WTC11 (cell line): ENCODE measurements around the gene PHLDA2. TPM values are rescaled to one million over a fixed set of nuclear protein-coding genes. Genes with fewer than 3 reads are reported as not detected.

Source experiments
- ATAC-seq: fragments of 200-7000 bp; cut with Tn5 transposase; 2 replicates; pipeline ENCODE4 v1.10.0; 2021; ENCODE audit warnings: mild to moderate bottlenecking, moderate library complexity
- CTCF ChIA-PET: fragments of 300-600 bp; sonication (Branson Sonifier 250); formaldehyde crosslinking; loops from one replicate; lab custom pipeline; 2021; ENCODE audit warnings: antibody characterized with exemption; lab: Charles Lee
- POLR2A ChIA-PET: fragments of 350-600 bp; sonication (Branson Sonifier 250); formaldehyde crosslinking; loops from one replicate; lab custom pipeline; 2021; ENCODE audit warnings: antibody characterized with exemption; lab: Charles Lee
- DNase-seq: peaks from one replicate; pipeline ENCODE4 v3.0.0; 2021; ENCODE audit warnings: low spot score
- H3K27ac Mint-ChIP-seq: 2 replicates; pipeline ENCODE4 v1.8.0; 2021; ENCODE audit warnings: mixed read lengths
- H3K27me3 Mint-ChIP-seq: 2 replicates; pipeline ENCODE4 v1.8.0; 2021; ENCODE audit warnings: low read depth, mild to moderate bottlenecking, moderate library complexity, mixed read lengths
- H3K36me3 Mint-ChIP-seq: 2 replicates; pipeline ENCODE4 v1.8.0; 2021; ENCODE audit warnings: mixed read lengths
- H3K4me1 Mint-ChIP-seq: 2 replicates; pipeline ENCODE4 v1.8.0; 2022; ENCODE audit warnings: mixed read lengths
- H3K4me3 Mint-ChIP-seq: 2 replicates; pipeline ENCODE4 v1.8.0; 2021; ENCODE audit warnings: mild to moderate bottlenecking, moderate library complexity, mixed read lengths
- H3K9me3 Mint-ChIP-seq: 2 replicates; pipeline ENCODE4 v1.8.0; 2021; ENCODE audit warnings: mixed read lengths
- ARID4B ChIP-seq: sonication (generic); formaldehyde crosslinking; IDR thresholded peaks from 2 replicates; pipeline ENCODE4 v1.8.0; 2023; ENCODE audit warnings: missing genetic modification reagents, mild to moderate bottlenecking, borderline replicate concordance
- ATF6 ChIP-seq: sonication (generic); formaldehyde crosslinking; IDR thresholded peaks from 2 replicates; pipeline ENCODE4 v1.8.1; 2023; ENCODE audit warnings: mild to moderate bottlenecking, missing genetic modification reagents
- FOXK1 ChIP-seq: sonication (generic); formaldehyde crosslinking; IDR thresholded peaks from 2 replicates; pipeline ENCODE4 v1.8.0; 2022; ENCODE audit warnings: mild to moderate bottlenecking, moderate library complexity, missing genetic modification reagents
- FOXP1 ChIP-seq: sonication (generic); formaldehyde crosslinking; IDR thresholded peaks from 2 replicates; pipeline ENCODE4 v1.8.0; 2022; ENCODE audit warnings: missing genetic modification reagents, mild to moderate bottlenecking, moderate library complexity, borderline replicate concordance
- GTF2I ChIP-seq: fragments of 250-450 bp; sonication (Bioruptor Pico); conservative IDR thresholded peaks from 2 replicates; pipeline ENCODE4 v1.4.0; 2021; ENCODE audit warnings: mild to moderate bottlenecking
- HMGXB4 ChIP-seq: sonication (generic); formaldehyde crosslinking; IDR thresholded peaks from 2 replicates; pipeline ENCODE4 v1.8.1; 2023; ENCODE audit warnings: mild to moderate bottlenecking, moderate library complexity, missing genetic modification reagents
- NFYB ChIP-seq: sonication (generic); formaldehyde crosslinking; conservative IDR thresholded peaks from 2 replicates; pipeline ENCODE4 v1.8.0; 2022; ENCODE audit warnings: low read depth, missing genetic modification reagents
- SMAD4 ChIP-seq: sonication (generic); formaldehyde crosslinking; IDR thresholded peaks from 2 replicates; pipeline ENCODE4 v1.8.0; 2022; ENCODE audit warnings: mild to moderate bottlenecking, missing genetic modification reagents
- SOX15 ChIP-seq: fragments of 250-450 bp; sonication (Bioruptor Pico); IDR thresholded peaks from 2 replicates; pipeline ENCODE4 v1.9.0; 2021; ENCODE audit warnings: mild to moderate bottlenecking
- SP1 ChIP-seq: sonication (generic); formaldehyde crosslinking; conservative IDR thresholded peaks from 2 replicates; pipeline ENCODE4 v1.8.1; 2022; ENCODE audit warnings: missing genetic modification reagents
- ZNF121 ChIP-seq: sonication (generic); formaldehyde crosslinking; IDR thresholded peaks from 2 replicates; pipeline ENCODE4 v1.8.0; 2023; ENCODE audit warnings: missing genetic modification reagents
- ZNF423 ChIP-seq: fragments of 250-450 bp; sonication (Bioruptor Pico); IDR thresholded peaks from 2 replicates; pipeline ENCODE4 v2.1.2; 2022; ENCODE audit warnings: mild to moderate bottlenecking, moderate library complexity
- total RNA-seq: library from RNA; stranded (reverse); gene quantifications from 3 replicates; pipeline ENCODE4 v1.2.3, GENCODE V29; 2021

PHLDA2 gene
- total RNA-seq, 1 experiment from 2014 or later: 9.6 TPM

GRCh38 chr11:2929950-2930703 is 907 bp upstream of the PHLDA2 start:
- TF ChIP-seq FOXP1 (CRISPR knock-in tag) (peak; percentile 59; the same call in 1 of the 2 replicates), SP1 (0 out of 2 replicates have a peak, but pooled peaks have one; percentile 28), HMGXB4 (0 out of 2 replicates have a peak, but pooled peaks have one; percentile 12), FOXK1 (CRISPR knock-in tag) (0 out of 2 replicates have a peak, but pooled peaks have one; percentile 20), NFYB (no peak), GTF2I (CRISPR knock-in tag) (peak; percentile 98), ARID4B (no peak), ZNF423 (peak; percentile 14; the same call in 1 of the 2 replicates), SOX15 (CRISPR knock-in tag) (no peak), ATF6 (CRISPR knock-in tag) (no peak), ZNF121 (0 out of 2 replicates have a peak, but pooled peaks have one; percentile 11)
- no peak overlapping the region for H3K27ac Mint-ChIP-seq
- no peaks in the 10 kb centered on the region for H3K9me3 Mint-ChIP-seq
- H3K4me3 Mint-ChIP-seq: peak overlapping the region; percentile 72
- 0 out of 2 replicates have a peak, but pooled peaks cover 3% of the 10 kb centered on the region for H3K36me3 Mint-ChIP-seq
- DNase-seq (peak; percentile 58), ATAC-seq (peak; percentile 8)
- POLR2A ChIA-PET: interaction anchor here (0.6 to 2.1 kb wide), 4 partner anchors 26 to 58 kb away, joined by 3 to 10 read pairs (median 4); no protein-coding TSS in a partner anchor
- peaks cover 42% of the 10 kb centered on the region for H3K27me3 Mint-ChIP-seq
- H3K4me1 Mint-ChIP-seq: peaks cover 7% of the 10 kb centered on the region
- CTCF ChIA-PET: interaction anchor here (0.5 to 3.4 kb wide), 25 partner anchors 10 to 641 kb away, joined by 3 to 68 read pairs (median 4); partner anchors contain the start of genes CARS1, CDKN1C and NAP1L4

- ChIA-PET POLR2A (interaction anchor here (0.6 to 2.1 kb wide), 3 partner anchors 26 to 37 kb away, joined by 3 to 10 read pairs (median 4); no protein-coding TSS in a partner anchor), CTCF (interaction anchor here (0.6 to 3.4 kb wide), 22 partner anchors 9 to 640 kb away, joined by 3 to 68 read pairs (median 6); partner anchors contain the start of genes CARS1, CDKN1C and NAP1L4)
- no peak for ATAC-seq
- Mint-ChIP-seq H3K36me3 (0 out of 2 replicates have a peak, but pooled peaks cover 3% of the 10 kb centered on the region), H3K27ac (no peak overlapping the region), H3K9me3 (no peaks in the 10 kb centered on the region), H3K27me3 (peaks cover 42% of the 10 kb centered on the region), H3K4me3 (peak overlapping the region; percentile 72), H3K4me1 (peaks cover 7% of the 10 kb centered on the region)
- TF ChIP-seq SMAD4 (CRISPR knock-in tag): no peak
- TF ChIP-seq ZNF121: peak; percentile 77; the same call in 1 of the 2 replicates
- DNase-seq: peak; percentile 43
These were observed 320 bp upstream of the PHLDA2 start for GRCh38 chr11:2929531-2929949.
